ENCODE data around the gene MFN2. TPM values are rescaled to one million over a fixed set of nuclear protein-coding genes. Genes with fewer than 3 reads are reported as not detected.
A peak's percentile ranks its signal among the peaks of the same experiment; 100 is the strongest.

The MFN2 gene
- total and polyA plus RNA-seq, 9 of the 15 experiments (the other 6 are each of a cell fraction or from before 2014, with no cell fraction given) = 10.5 to 158 (median 87.1) TPM

- TF ChIP-seq ZNF740 (CRISPR knock-in tag; IDR thresholded peaks at IDR 0.05) (no peak), ZNF740 (tag; IDR thresholded peaks at IDR 0.05) (no peak), CHD7 (IDR thresholded peaks at IDR 0.05; ENCODE audit: low read depth, low read length) (no peak), PHB2 (IDR thresholded peaks at IDR 0.05; ENCODE audit: low read depth) (no peak), ZNF354B (CRISPR knock-in tag; IDR thresholded peaks at IDR 0.05) (no peak), KLF13 (tag; IDR thresholded peaks at IDR 0.05; ENCODE audit: borderline replicate concordance, low read depth) (no peak), NR3C1 (CRISPR knock-in tag; IDR thresholded peaks at IDR 0.05) (no peak), MBD1 (CRISPR knock-in tag; IDR thresholded peaks at IDR 0.05) (no peak), POLR2A (conservative IDR thresholded peaks at IDR 0.05) (0 out of 2 replicates have a peak, but pooled peaks have one; percentile 20), ZNF134 (CRISPR knock-in tag; conservative IDR thresholded peaks at IDR 0.05) (no peak), HMG20B (CRISPR knock-in tag; IDR thresholded peaks at IDR 0.05) (no peak)
Measured at GRCh38 chr1:11978301-11978700, 1.9 kb upstream of the MFN2 start (continued).
